Measurements from ENCODE around the gene LBX1. TPM values are rescaled to one million over a fixed set of nuclear protein-coding genes. Genes with fewer than 3 reads are reported as not detected.

LBX1 gene
- total RNA-seq, 3 donors from 2014 or later (not counting 1 experiment from before 2014, with no cell fraction given), result not detected

- H3K4me3 Mint-ChIP-seq, result no peak overlapping the region
- Histone ChIP-seq H3K36me3 (ENCODE audit: control insufficient read depth, insufficient read depth, low read length) (no peaks in the 10 kb centered on the region), H3K4me1 (ENCODE audit: control insufficient read depth, insufficient read depth, low read length) (no peaks in the 10 kb centered on the region), H3K27me3 (ENCODE audit: control insufficient read depth, insufficient read depth, low read length) (peaks cover 6% of the 10 kb centered on the region), H3K9me3 (ENCODE audit: control insufficient read depth, insufficient read depth, low read length) (no peaks in the 10 kb centered on the region), H3K4me3 (ENCODE audit: low read length) (no peak overlapping the region), H3K27ac (ENCODE audit: low read length) (no peak overlapping the region)
- TF ChIP-seq CTCF (IDR thresholded peaks at IDR 0.05), result no peak
- H3K27ac Mint-ChIP-seq, result no peak overlapping the region
- H3K9me3 Mint-ChIP-seq, result no peaks in the 10 kb centered on the region
- 65% methylated on average over 15 of the region's 15 CpGs for WGBS (ENCODE audit: insufficient coverage)
- no peaks in the 10 kb centered on the region for H3K36me3 Mint-ChIP-seq
- intact Hi-C loops (cut with micrococcal nuclease), result no loop called here
- H3K27me3 Mint-ChIP-seq (ENCODE audit: low read depth in 2 of 2), result peaks cover 33 to 35% of the 10 kb centered on the region in 2 donors
- no peaks in the 10 kb centered on the region for H3K4me1 Mint-ChIP-seq
- DNase-seq, result no peak
- ATAC-seq, result no peak
These were observed 19.9 kb upstream of the LBX1 start for GRCh38 chr10:101249171-101249581.

GRCh38 chr10:101246639-101247038, 17.4 kb upstream of the LBX1 start:
- ATAC-seq, result no peak
- H3K27me3 Mint-ChIP-seq (ENCODE audit: low read depth in 2 of 2), result peaks cover 43% of the 10 kb centered on the region in 2 donors
- WGBS (ENCODE audit: insufficient coverage), result 73% methylated on average over 1 of the region's 2 CpGs
- H3K27ac ChIP-seq (ENCODE audit: low read length), result no peak overlapping the region
- peaks cover 6% of the 10 kb centered on the region for H3K27me3 ChIP-seq (ENCODE audit: control insufficient read depth, insufficient read depth, low read length)
- no peak for TF ChIP-seq CTCF (IDR thresholded peaks at IDR 0.05)
- H3K4me1 Mint-ChIP-seq, result no peaks in the 10 kb centered on the region
- H3K4me3 Mint-ChIP-seq, result no peak overlapping the region
- H3K36me3 Mint-ChIP-seq, result no peaks in the 10 kb centered on the region
- no peaks in the 10 kb centered on the region for H3K36me3 ChIP-seq (ENCODE audit: control insufficient read depth, insufficient read depth, low read length)
- no peak overlapping the region for H3K27ac Mint-ChIP-seq
- intact Hi-C loops (cut with micrococcal nuclease), result no loop called here
- no peak for DNase-seq
- no peaks in the 10 kb centered on the region for H3K9me3 Mint-ChIP-seq
- no peak overlapping the region for H3K4me3 ChIP-seq (ENCODE audit: low read length)
- no peaks in the 10 kb centered on the region for H3K9me3 ChIP-seq (ENCODE audit: control insufficient read depth, insufficient read depth, low read length)
- no peaks in the 10 kb centered on the region for H3K4me1 ChIP-seq (ENCODE audit: control insufficient read depth, insufficient read depth, low read length)

- no peaks in the 10 kb centered on the region for H3K9me3 Mint-ChIP-seq
- H3K36me3 Mint-ChIP-seq, result no peaks in the 10 kb centered on the region
- H3K4me1 Mint-ChIP-seq, result no peaks in the 10 kb centered on the region
- H3K27ac Mint-ChIP-seq, result no peak overlapping the region
- 66% methylated on average over 8 of the region's 9 CpGs for WGBS (ENCODE audit: insufficient coverage)
- ATAC-seq, result no peak
- intact Hi-C loops (cut with micrococcal nuclease), result no loop called here
- Histone ChIP-seq H3K4me3 (ENCODE audit: low read length) (no peak overlapping the region), H3K4me1 (ENCODE audit: control insufficient read depth, insufficient read depth, low read length) (no peaks in the 10 kb centered on the region), H3K27me3 (ENCODE audit: control insufficient read depth, insufficient read depth, low read length) (peaks cover 8% of the 10 kb centered on the region), H3K27ac (ENCODE audit: low read length) (no peak overlapping the region), H3K36me3 (ENCODE audit: control insufficient read depth, insufficient read depth, low read length) (no peaks in the 10 kb centered on the region), H3K9me3 (ENCODE audit: control insufficient read depth, insufficient read depth, low read length) (no peaks in the 10 kb centered on the region)
- no peak for TF ChIP-seq CTCF (IDR thresholded peaks at IDR 0.05)
- no peak for DNase-seq
- H3K27me3 Mint-ChIP-seq (ENCODE audit: low read depth in 2 of 2), result peaks cover 47 to 57% of the 10 kb centered on the region in 2 donors
- no peak overlapping the region for H3K4me3 Mint-ChIP-seq
These were observed 15.2 kb upstream of the LBX1 start for GRCh38 chr10:101244321-101245050.
